HG02678 (cell line): ENCODE results near the gene VMP1.

Experiments used
- ATAC-seq: cut with Tn5 transposase; IDR thresholded peaks from one replicate; pipeline ENCODE4 v1.9.1; 2021; ENCODE audit warnings: mild to moderate bottlenecking, moderate library complexity; ENCODE audit not compliant: unreplicated experiment

The VMP1 gene

GRCh38 chr17:59707149-59707970, at the start of gene VMP1, which contains the start of gene PTRH2:
Gene VMP1 (plus strand): TSS chr17:59707654. CDS start chr17:59731447, 23,793 bp downstream.
Gene PTRH2 (minus strand): TSS chr17:59707430. CDS start chr17:59697978, 9,452 bp downstream.
- peak; percentile 97 for ATAC-seq

- ATAC-seq = no peak
Measured at GRCh38 chr17:59666235-59666634, 41.2 kb upstream of the VMP1 start.

- no peak for ATAC-seq
Measured at GRCh38 chr17:59668816-59669215, 38.6 kb upstream of the VMP1 start.

GRCh38 chr17:59669411-59669810, 38.0 kb upstream of the VMP1 start:
- ATAC-seq = no peak

- no peak for ATAC-seq
Measured at GRCh38 chr17:59669944-59670343, 37.5 kb upstream of the VMP1 start.

GRCh38 chr17:59671386-59671785, 36.1 kb upstream of the VMP1 start:
- no peak for ATAC-seq

GRCh38 chr17:59675231-59675630, 32.2 kb upstream of the VMP1 start:
- no peak for ATAC-seq

- ATAC-seq = no peak
Measured at GRCh38 chr17:59676716-59677115, 30.7 kb upstream of the VMP1 start.

- no peak for ATAC-seq
Measured at GRCh38 chr17:59678918-59679317, 28.5 kb upstream of the VMP1 start.

- no peak for ATAC-seq
Measured at GRCh38 chr17:59680314-59680713, 27.1 kb upstream of the VMP1 start.

GRCh38 chr17:59683283-59683682, 24.2 kb upstream of the VMP1 start:
- no peak for ATAC-seq

GRCh38 chr17:59684967-59685366, 22.5 kb upstream of the VMP1 start:
- no peak for ATAC-seq

GRCh38 chr17:59688008-59688407, 19.4 kb upstream of the VMP1 start:
- no peak for ATAC-seq

GRCh38 chr17:59688496-59688895, 19.0 kb upstream of the VMP1 start:
- ATAC-seq = no peak

- ATAC-seq = no peak
Measured at GRCh38 chr17:59693582-59693981, 13.9 kb upstream of the VMP1 start.

GRCh38 chr17:59694344-59694743, 13.1 kb upstream of the VMP1 start:
- ATAC-seq = no peak

- no peak for ATAC-seq
Measured at GRCh38 chr17:59695945-59696681, 11.3 kb upstream of the VMP1 start.

- no peak for ATAC-seq
Measured at GRCh38 chr17:59696682-59697277, 10.7 kb upstream of the VMP1 start.

GRCh38 chr17:59698143-59698542, 9.3 kb upstream of the VMP1 start:
- no peak for ATAC-seq

GRCh38 chr17:59699218-59699617, 8.2 kb upstream of the VMP1 start:
- no peak for ATAC-seq

- ATAC-seq = no peak
Measured at GRCh38 chr17:59699786-59700185, 7.7 kb upstream of the VMP1 start.

- no peak for ATAC-seq
Measured at GRCh38 chr17:59702304-59702703, 5.2 kb upstream of the VMP1 start.
